ENCODE data around the gene TMEM52. TPM values are rescaled to one million over a fixed set of nuclear protein-coding genes. Genes with fewer than 3 reads are reported as not detected.
A peak's percentile ranks its signal among the peaks of the same experiment; 100 is the strongest.

Gene TMEM52
- total RNA-seq, 1 experiment from 2014 or later, result 4.1 TPM

GRCh38 chr1:1907098-1907736, 11.9 kb downstream of the TMEM52 start:
- CTCF ChIA-PET, result no interaction called here

DNA sequence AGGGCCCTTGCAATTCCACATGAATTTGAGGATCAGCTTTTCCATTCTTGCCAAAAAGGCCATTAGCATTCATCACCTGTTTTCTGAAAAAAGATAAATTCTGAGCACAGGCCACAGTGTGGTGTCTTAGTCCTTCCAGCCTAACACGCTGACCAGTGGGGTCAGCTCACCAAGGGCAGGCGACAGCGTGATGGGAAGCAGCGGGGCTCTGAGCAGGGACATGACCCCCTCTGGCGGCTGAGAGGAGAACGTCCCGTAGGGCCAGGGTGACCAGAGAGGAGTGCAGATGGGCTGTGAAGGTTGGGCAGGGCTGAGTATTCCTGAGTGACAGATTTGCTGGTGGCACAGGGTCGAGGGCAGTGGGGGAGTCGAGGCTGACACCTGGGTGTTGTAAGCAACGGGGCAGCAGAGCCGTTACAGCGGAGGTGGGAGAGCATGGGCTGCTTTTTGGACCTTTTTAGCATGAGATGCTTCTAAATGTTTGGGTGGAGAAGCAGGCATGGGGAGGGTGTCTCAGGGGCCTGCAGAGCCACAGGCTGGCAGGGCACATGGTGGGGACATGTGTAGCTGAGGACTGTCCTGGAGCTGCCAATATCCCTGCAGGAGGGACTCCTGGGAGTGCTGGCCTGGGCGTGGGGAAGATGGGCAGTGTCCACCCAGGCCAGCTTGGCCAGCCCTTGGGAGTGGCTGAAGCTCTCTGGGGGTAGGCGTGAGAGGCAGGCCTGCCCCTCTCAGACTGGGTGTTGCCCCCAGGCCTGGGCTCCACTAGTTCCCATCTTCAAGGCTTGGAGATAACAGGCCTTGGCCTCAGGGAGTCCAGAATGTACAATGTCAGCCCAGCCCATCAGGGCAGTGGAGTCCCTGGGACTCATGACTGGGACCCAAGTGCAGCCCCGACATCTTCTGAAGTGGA, 12.6 kb downstream of the TMEM52 start:
- H3K4me3 ChIP-seq (ENCODE audit: low read depth, low read length, poor library complexity, severe bottlenecking), result no peak overlapping the region
- no peaks in the 10 kb centered on the region for H3K9me3 ChIP-seq (ENCODE audit: low read depth, low read length, poor library complexity, severe bottlenecking)
- BruUV-seq (replicated peaks), result no TSS peak
- intact Hi-C loops (cut with micrococcal nuclease; ENCODE audit: unreplicated experiment), result loop anchor here (5.0 kb wide), 2 partner anchors 129 to 184 kb away; partner anchors contain the start of genes CDK11A and NADK
- ChIA-PET POLR2A (ENCODE audit: low non-redundant PET) (interaction anchor here (0.6 kb wide), 1 partner anchor 23 kb away, joined by 10 read pairs; no protein-coding TSS in a partner anchor), CTCF (interaction anchor here (1.3 kb wide), 1 partner anchor 117 kb away, joined by 9 read pairs; no protein-coding TSS in a partner anchor)
- peak; percentile 66 for DNase-seq (ENCODE audit: low spot score)
- H3K4me1 ChIP-seq (ENCODE audit: insufficient read depth, low read length, poor library complexity, severe bottlenecking), result peaks cover 5% of the 10 kb centered on the region
- peak overlapping the region; percentile 52 for H3K27ac ChIP-seq (ENCODE audit: low read depth, low read length, poor library complexity, severe bottlenecking)
- TF ChIP-seq, protein P1, sequence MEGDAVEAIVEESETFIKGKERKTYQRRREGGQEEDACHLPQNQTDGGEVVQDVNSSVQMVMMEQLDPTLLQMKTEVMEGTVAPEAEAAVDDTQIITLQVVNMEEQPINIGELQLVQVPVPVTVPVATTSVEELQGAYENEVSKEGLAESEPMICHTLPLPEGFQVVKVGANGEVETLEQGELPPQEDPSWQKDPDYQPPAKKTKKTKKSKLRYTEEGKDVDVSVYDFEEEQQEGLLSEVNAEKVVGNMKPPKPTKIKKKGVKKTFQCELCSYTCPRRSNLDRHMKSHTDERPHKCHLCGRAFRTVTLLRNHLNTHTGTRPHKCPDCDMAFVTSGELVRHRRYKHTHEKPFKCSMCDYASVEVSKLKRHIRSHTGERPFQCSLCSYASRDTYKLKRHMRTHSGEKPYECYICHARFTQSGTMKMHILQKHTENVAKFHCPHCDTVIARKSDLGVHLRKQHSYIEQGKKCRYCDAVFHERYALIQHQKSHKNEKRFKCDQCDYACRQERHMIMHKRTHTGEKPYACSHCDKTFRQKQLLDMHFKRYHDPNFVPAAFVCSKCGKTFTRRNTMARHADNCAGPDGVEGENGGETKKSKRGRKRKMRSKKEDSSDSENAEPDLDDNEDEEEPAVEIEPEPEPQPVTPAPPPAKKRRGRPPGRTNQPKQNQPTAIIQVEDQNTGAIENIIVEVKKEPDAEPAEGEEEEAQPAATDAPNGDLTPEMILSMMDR (conservative IDR thresholded peaks at IDR 0.05; ENCODE audit: low read depth, low read length), result peak; percentile 94
- TF ChIP-seq EZH2 (IDR thresholded peaks at IDR 0.05; ENCODE audit: borderline replicate concordance, low read depth, low read length, poor library complexity, severe bottlenecking), result no peak
- no peaks in the 10 kb centered on the region for H3K36me3 ChIP-seq (ENCODE audit: insufficient read depth, low read length, poor library complexity, severe bottlenecking)
- H3K27me3 ChIP-seq (replicated peaks; ENCODE audit: insufficient read depth, low read depth, low read length, poor library complexity), result no peaks in the 10 kb centered on the region

More at GRCh38 chr1:1907098-1907736, 11.9 kb downstream of the TMEM52 start:
- no TSS peak for BruUV-seq (replicated peaks)
- DNase-seq (ENCODE audit: low spot score), result no peak
- Histone ChIP-seq H3K27ac (ENCODE audit: low read depth, low read length, poor library complexity, severe bottlenecking) (peak overlapping the region; percentile 52), H3K36me3 (ENCODE audit: insufficient read depth, low read length, poor library complexity, severe bottlenecking) (no peaks in the 10 kb centered on the region), H3K27me3 (replicated peaks; ENCODE audit: insufficient read depth, low read depth, low read length, poor library complexity) (no peaks in the 10 kb centered on the region), H3K4me1 (ENCODE audit: insufficient read depth, low read length, poor library complexity, severe bottlenecking) (peaks cover 5% of the 10 kb centered on the region), H3K4me3 (ENCODE audit: low read depth, low read length, poor library complexity, severe bottlenecking) (no peak overlapping the region), H3K9me3 (ENCODE audit: low read depth, low read length, poor library complexity, severe bottlenecking) (no peaks in the 10 kb centered on the region)
- TF ChIP-seq EZH2 (IDR thresholded peaks at IDR 0.05; ENCODE audit: borderline replicate concordance, low read depth, low read length, poor library complexity, severe bottlenecking), result no peak
- TF ChIP-seq, protein P1 (conservative IDR thresholded peaks at IDR 0.05; ENCODE audit: low read depth, low read length), result no peak
- intact Hi-C loops (cut with micrococcal nuclease; ENCODE audit: unreplicated experiment), result loop anchor here (5.0 kb wide), 2 partner anchors 130 to 185 kb away; partner anchors contain the start of genes CDK11A and NADK
- POLR2A ChIA-PET (ENCODE audit: low non-redundant PET), result no interaction called here

DNA sequence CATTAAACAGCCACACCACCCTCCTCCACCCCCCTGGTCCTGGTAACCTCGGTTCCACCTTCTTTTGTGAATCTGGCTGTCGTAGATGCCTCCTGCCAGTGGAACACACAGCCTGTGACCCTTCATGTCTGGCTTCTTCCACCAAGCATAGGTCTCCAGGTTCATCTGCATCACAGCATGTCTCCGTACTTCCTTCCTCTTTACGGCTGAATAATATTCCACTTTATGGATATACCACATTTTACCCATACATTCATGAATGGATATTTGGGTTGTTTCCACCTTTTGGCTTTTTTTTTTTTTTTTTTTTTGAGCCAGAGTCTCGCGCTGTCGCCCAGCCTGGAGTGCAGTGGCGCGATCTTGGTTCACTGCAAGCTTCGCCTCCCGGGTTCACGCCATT, 15.9 kb downstream of the TMEM52 start:
- ChIA-PET CTCF (no interaction called here), POLR2A (ENCODE audit: low non-redundant PET) (no interaction called here)
- peaks cover 5% of the 10 kb centered on the region for H3K4me1 ChIP-seq (ENCODE audit: insufficient read depth, low read length, poor library complexity, severe bottlenecking)

More for the DNA sequence above, 15.9 kb downstream of the TMEM52 start:
- no peak for DNase-seq (ENCODE audit: low spot score)
- H3K4me3 ChIP-seq (ENCODE audit: low read depth, low read length, poor library complexity, severe bottlenecking), result no peak overlapping the region
- no TSS peak for BruUV-seq (replicated peaks)
- H3K36me3 ChIP-seq (ENCODE audit: insufficient read depth, low read length, poor library complexity, severe bottlenecking), result no peaks in the 10 kb centered on the region
- H3K27ac ChIP-seq (ENCODE audit: low read depth, low read length, poor library complexity, severe bottlenecking), result no peak overlapping the region
- H3K27me3 ChIP-seq (replicated peaks; ENCODE audit: insufficient read depth, low read depth, low read length, poor library complexity), result no peaks in the 10 kb centered on the region
- H3K9me3 ChIP-seq (ENCODE audit: low read depth, low read length, poor library complexity, severe bottlenecking), result no peaks in the 10 kb centered on the region
- TF ChIP-seq, protein P1 (conservative IDR thresholded peaks at IDR 0.05; ENCODE audit: low read depth, low read length), result no peak
- no peak for TF ChIP-seq EZH2 (IDR thresholded peaks at IDR 0.05; ENCODE audit: borderline replicate concordance, low read depth, low read length, poor library complexity, severe bottlenecking)
- intact Hi-C loops (cut with micrococcal nuclease; ENCODE audit: unreplicated experiment), result no loop called here

All from A673 (cell line).